Measurements from ENCODE around the gene SCP2. TPM values are rescaled to one million over a fixed set of nuclear protein-coding genes. Genes with fewer than 3 reads are reported as not detected.
A peak's percentile ranks its signal among the peaks of the same experiment; 100 is the strongest.

SCP2 gene
- total RNA-seq, 4 donors from 2014 or later = 97.8 to 194 (median 118) TPM

GRCh38 chr1:53024117-53024516 is 97.0 kb downstream of the SCP2 start:
- Histone ChIP-seq H3K36me3 (peaks cover 0 to 34% (median 0%) of the 10 kb centered on the region in 3 donors), H3K9me3 (no peaks in the 10 kb centered on the region), H3K4me3 (no peak overlapping the region), H3K4me1 (peaks cover 0 to 24% (median 4%) of the 10 kb centered on the region in 3 donors), H3K27ac (no peak overlapping the region), H3K27me3 (no peaks in the 10 kb centered on the region)
- no peak for TF ChIP-seq POLR2A (IDR thresholded peaks at IDR 0.05)
- no peak for TF ChIP-seq CTCF (IDR thresholded peaks at IDR 0.05)
- no peak for DNase-seq
- intact Hi-C loops (cut with DNase I) = no loop called here

- DNase-seq = no peak
- peaks cover 0 to 41% (median 0%) of the 10 kb centered on the region in 3 donors for H3K36me3 ChIP-seq
- H3K4me1 ChIP-seq = peaks cover 0 to 24% (median 4%) of the 10 kb centered on the region in 3 donors
- TF ChIP-seq POLR2A (IDR thresholded peaks at IDR 0.05) (no peak), CTCF (IDR thresholded peaks at IDR 0.05) (no peak)
- WGBS, 2 donors = 60 to 66% methylated on average over 2 of the region's 2 CpGs
- no peak overlapping the region for H3K4me3 ChIP-seq
- peak overlapping the region in 3 of 4 donors; percentile 56 to 73 (median 59) for H3K27ac ChIP-seq
- H3K27me3 ChIP-seq = no peaks in the 10 kb centered on the region
- H3K9me3 ChIP-seq = no peaks in the 10 kb centered on the region
- intact Hi-C loops (cut with DNase I) = no loop called here
Measured at GRCh38 chr1:53025034-53025768, 98.1 kb downstream of the SCP2 start.

GRCh38 chr1:53025769-53026112 is 98.7 kb downstream of the SCP2 start:
- Histone ChIP-seq H3K27ac (peak overlapping the region in 3 of 4 donors; percentile 56 to 73 (median 59)), H3K9me3 (no peaks in the 10 kb centered on the region), H3K36me3 (peaks cover 0 to 46% (median 0%) of the 10 kb centered on the region in 3 donors), H3K4me1 (peaks cover 0 to 24% (median 4%) of the 10 kb centered on the region in 3 donors), H3K4me3 (no peak overlapping the region), H3K27me3 (no peaks in the 10 kb centered on the region)
- intact Hi-C loops (cut with DNase I) = no loop called here
- 63% methylated on average over 2 of the region's 2 CpGs for WGBS, 2 donors
- no peak for DNase-seq
- TF ChIP-seq POLR2A (IDR thresholded peaks at IDR 0.05) (no peak), CTCF (IDR thresholded peaks at IDR 0.05) (no peak)

GRCh38 chr1:53026254-53026653 is 99.2 kb downstream of the SCP2 start:
- 55 to 63% methylated on average over 2 of the region's 2 CpGs for WGBS, 2 donors
- DNase-seq = no peak
- intact Hi-C loops (cut with DNase I) = no loop called here
- no peak overlapping the region for H3K4me3 ChIP-seq
- no peaks in the 10 kb centered on the region for H3K27me3 ChIP-seq
- peaks cover 0 to 51% (median 0%) of the 10 kb centered on the region in 3 donors for H3K36me3 ChIP-seq
- TF ChIP-seq CTCF (IDR thresholded peaks at IDR 0.05) = no peak
- TF ChIP-seq POLR2A (IDR thresholded peaks at IDR 0.05) = no peak
- H3K27ac ChIP-seq = peak overlapping the region in 1 of 4 donors; percentile 56
- H3K4me1 ChIP-seq = peaks cover 0 to 24% (median 4%) of the 10 kb centered on the region in 3 donors
- H3K9me3 ChIP-seq = no peaks in the 10 kb centered on the region

GRCh38 chr1:53031732-53032131 is 104.7 kb downstream of the SCP2 start:
- Histone ChIP-seq H3K9me3 (no peaks in the 10 kb centered on the region), H3K4me3 (no peak overlapping the region), H3K4me1 (no peaks in the 10 kb centered on the region), H3K27ac (no peak overlapping the region), H3K36me3 (peaks cover 0 to 58% (median 0%) of the 10 kb centered on the region in 3 donors), H3K27me3 (no peaks in the 10 kb centered on the region)
- TF ChIP-seq POLR2A (IDR thresholded peaks at IDR 0.05) (no peak), CTCF (IDR thresholded peaks at IDR 0.05) (no peak)
- no peak for DNase-seq
- intact Hi-C loops (cut with DNase I) = no loop called here
- WGBS, 2 donors = 58 to 71% methylated on average over 1 of the region's 1 CpG

All from esophagus squamous epithelium (tissue), 5 donors.